Pancreas (tissue), 10 donors: ENCODE results near the gene PRKAB1. TPM values are rescaled to one million over a fixed set of nuclear protein-coding genes. Genes with fewer than 3 reads are reported as not detected.

Experiments
- ATAC-seq, 4 donors: fragments of 200-7000 bp; cut with Tn5 transposase; one replicate each; pipeline versions ENCODE4 v1.8.0 to v1.9.1; 2020; ENCODE audit warnings: mild to moderate bottlenecking in 4 of 4, moderate library complexity in 4 of 4
- DNase-seq, 6 donors: peaks; one replicate each; pipeline ENCODE4 v3.0.0-alpha.2; 2020
- FAIRE-seq: peaks from 2 replicates; lab custom pipeline; 2012; peaks lifted over from hg19 to GRCh38; lab: Jason Lieb, UNC
- H3K27ac ChIP-seq, 4 donors: fragments of 200-600 bp; sonication (generic); 1 replicate in 3 of 4; 2 replicates in 1 of 4; pipeline versions ENCODE4 v1.5.0 to v1.8.0; 2020
- H3K27me3 ChIP-seq, 4 donors: fragments of 200-600 bp; one replicate each; pipeline ENCODE4 v1.8.0; 2021
- H3K36me3 ChIP-seq, 3 donors: fragments of 200-600 bp; sonication (generic) in 1 of 3; one replicate each; pipeline versions ENCODE4 v1.5.0 to v1.8.0; 2020 to 2021
- H3K4me1 ChIP-seq, 3 donors: fragments of 200-600 bp; one replicate each; pipeline ENCODE4 v1.8.0; 2021
- H3K4me3 ChIP-seq, 4 donors: fragments of 200-600 bp; sonication (generic) in 2 of 4; one replicate each; pipeline versions ENCODE4 v1.5.0 to v1.8.0; 2020 to 2021
- H3K9me3 ChIP-seq, 4 donors: fragments of 200-600 bp; one replicate each; pipeline ENCODE4 v1.8.0; 2021
- WGBS, 2 donors: extraction: QIAGEN DNeasy Blood & Tissue Kit; methylation state at CpG; one replicate each; pipeline ENCODE4 v1.1.7; 2013; 5-methylcytosine and 5-hydroxymethylcytosine counted together
- intact Hi-C, 3 donors: fragments of 100-400 bp; cut with DNase I; formaldehyde crosslinking; loops; one replicate each; pipeline versions ENCODE4 v1.11.1 to v1.14.2; 2022
- polyA plus RNA-seq, 2 donors: library from polyadenylated mRNA; stranded (reverse); fragments of 200-250 nt; gene quantifications; one replicate each; pipeline ENCODE4 v1.2.3, GENCODE V29; 2013
- total RNA-seq, 6 donors: library from RNA; stranded (reverse); fragmentation: NEBNext Ultra II Directional in 4 of 6; extraction: Animal tissue kit (Norgen Biotek cat#: 25700) in 4 of 6; gene quantifications; one replicate each; pipeline versions ENCODE4 v1.2.1 to v1.2.4, GENCODE V29; 2021 to 2023
- TF ChIP-seq, protein P1 (sequence below), 4 donors: fragments of 200-600 bp; sonication (generic) in 3 of 4; IDR thresholded peaks; one replicate each; pipeline versions ENCODE4 v1.5.0 to v1.8.0; 2021; ENCODE audit warnings: antibody characterized with exemption in 4 of 4
- donor health status: healthy with polysubstance abuse.
- donor health status: DM: no; HTN: no; CAD: no; lungs with moderate emphysema.
- donor health status: DM: no; HTN: no; CAD: no.
- donor health status: control.
- donor health status: control.
- donor health status: Bipolar disorder and iron deficiency.
- donor health status: DM: yes; HTN: yes; CAD: no.
- donor health status: DM: no; HTN: no; CAD: no.
- donor health status: DM: no; HTN: no; CAD: no.
- donor health status: DM: yes; HTN: yes; CAD: no.

The PRKAB1 gene
- total and polyA plus RNA-seq, 8 donors = 12.4 to 38.2 (median 20.5) TPM

DNA sequence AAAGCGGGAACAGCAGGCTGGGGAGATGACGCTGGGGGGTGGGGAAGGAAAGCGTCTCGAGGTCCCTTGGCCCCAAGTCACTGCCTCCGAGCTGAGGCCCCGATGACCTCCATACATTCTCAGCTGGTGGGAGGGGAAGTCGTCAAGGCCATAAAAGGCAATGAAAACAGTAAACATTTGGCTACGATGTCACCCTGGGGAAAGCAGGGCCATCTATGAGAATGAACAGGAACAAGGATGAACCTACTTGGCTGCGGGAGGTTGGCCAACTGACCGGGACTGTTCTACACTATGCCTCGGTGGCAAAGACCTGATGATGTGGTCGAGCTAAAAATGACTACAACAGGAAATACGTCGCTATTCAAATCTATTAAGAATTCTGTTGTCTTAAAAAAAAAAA is 19.5 kb downstream of the PRKAB1 start:
- Histone ChIP-seq H3K4me3 (no peak overlapping the region), H3K9me3 (no peaks in the 10 kb centered on the region), H3K4me1 (peaks cover 4 to 37% (median 9%) of the 10 kb centered on the region in 3 donors), H3K27ac (no peak overlapping the region), H3K36me3 (no peaks in the 10 kb centered on the region), H3K27me3 (no peaks in the 10 kb centered on the region)
- DNase-seq (no peak), ATAC-seq (no peak), FAIRE-seq (no peak)
- intact Hi-C loops = loop anchor here in 1 of 3 donors (10.0 kb wide), 1 partner anchor 87 kb away; no protein-coding TSS in a partner anchor
- TF ChIP-seq, protein P1, sequence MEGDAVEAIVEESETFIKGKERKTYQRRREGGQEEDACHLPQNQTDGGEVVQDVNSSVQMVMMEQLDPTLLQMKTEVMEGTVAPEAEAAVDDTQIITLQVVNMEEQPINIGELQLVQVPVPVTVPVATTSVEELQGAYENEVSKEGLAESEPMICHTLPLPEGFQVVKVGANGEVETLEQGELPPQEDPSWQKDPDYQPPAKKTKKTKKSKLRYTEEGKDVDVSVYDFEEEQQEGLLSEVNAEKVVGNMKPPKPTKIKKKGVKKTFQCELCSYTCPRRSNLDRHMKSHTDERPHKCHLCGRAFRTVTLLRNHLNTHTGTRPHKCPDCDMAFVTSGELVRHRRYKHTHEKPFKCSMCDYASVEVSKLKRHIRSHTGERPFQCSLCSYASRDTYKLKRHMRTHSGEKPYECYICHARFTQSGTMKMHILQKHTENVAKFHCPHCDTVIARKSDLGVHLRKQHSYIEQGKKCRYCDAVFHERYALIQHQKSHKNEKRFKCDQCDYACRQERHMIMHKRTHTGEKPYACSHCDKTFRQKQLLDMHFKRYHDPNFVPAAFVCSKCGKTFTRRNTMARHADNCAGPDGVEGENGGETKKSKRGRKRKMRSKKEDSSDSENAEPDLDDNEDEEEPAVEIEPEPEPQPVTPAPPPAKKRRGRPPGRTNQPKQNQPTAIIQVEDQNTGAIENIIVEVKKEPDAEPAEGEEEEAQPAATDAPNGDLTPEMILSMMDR (IDR thresholded peaks at IDR 0.05) = no peak
- 87 to 88% methylated on average over 14 of the region's 14 CpGs for WGBS, 2 donors

DNA sequence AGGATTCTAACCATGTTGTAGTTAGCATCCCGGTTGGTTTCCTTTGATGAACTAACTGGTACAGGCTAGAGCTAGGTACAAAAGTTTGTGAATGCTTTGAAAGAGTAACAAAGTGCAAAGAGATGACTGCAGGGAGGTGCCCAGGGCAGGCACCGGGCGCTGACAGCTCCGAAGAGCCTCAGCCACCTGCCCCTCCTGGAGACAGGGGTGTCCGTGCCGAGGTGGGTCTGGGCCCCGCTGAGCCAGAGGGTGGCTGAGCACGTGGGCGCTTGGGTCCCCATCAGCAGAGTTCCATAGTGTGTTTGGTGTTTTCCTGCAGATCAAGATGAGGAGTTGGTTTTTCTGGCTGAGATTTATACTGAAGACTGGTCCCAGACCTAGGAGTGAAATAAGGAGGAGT is 19.9 kb downstream of the PRKAB1 start:
- intact Hi-C loops = loop anchor here in 1 of 3 donors (10.0 kb wide), 1 partner anchor 87 kb away; no protein-coding TSS in a partner anchor
- Histone ChIP-seq H3K9me3 (no peaks in the 10 kb centered on the region), H3K27ac (no peak overlapping the region), H3K27me3 (no peaks in the 10 kb centered on the region), H3K4me3 (no peak overlapping the region), H3K36me3 (no peaks in the 10 kb centered on the region), H3K4me1 (peaks cover 9 to 37% (median 11%) of the 10 kb centered on the region in 3 donors)
- TF ChIP-seq, protein P1 (IDR thresholded peaks at IDR 0.05) = no peak
- FAIRE-seq (no peak), DNase-seq (no peak), ATAC-seq (no peak)
- WGBS, 2 donors = 96 to 97% methylated on average over 9 of the region's 9 CpGs

DNA sequence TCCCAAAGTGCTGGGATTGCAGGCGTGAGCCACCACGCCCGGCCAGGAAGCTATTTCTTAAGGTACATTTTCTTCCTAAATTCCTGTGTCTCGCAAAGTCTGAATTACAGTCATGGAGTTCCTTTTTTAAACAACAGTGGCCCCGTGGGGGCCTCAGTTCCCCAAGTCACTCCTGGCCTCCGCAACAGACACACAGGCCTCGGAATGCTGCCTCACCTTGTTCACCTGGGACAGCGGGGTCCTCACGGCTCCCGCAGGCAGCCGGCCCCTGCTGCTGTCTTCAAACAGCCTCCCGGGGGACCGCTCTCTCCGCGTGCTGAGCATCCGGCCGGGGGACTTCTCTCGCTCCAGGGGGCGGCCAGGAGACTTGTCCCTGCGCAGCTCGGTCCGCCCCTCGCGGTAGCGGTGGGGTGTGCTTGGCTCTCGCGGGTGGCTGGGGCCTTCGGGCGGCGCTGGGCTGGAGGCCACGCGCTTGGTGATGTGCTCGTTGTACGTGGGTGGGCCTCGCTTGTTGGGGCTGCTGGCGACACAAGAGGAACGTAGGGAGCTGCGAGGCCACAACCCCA is 22.1 kb downstream of the PRKAB1 start:
- 97 to 98% methylated on average over 38 of the region's 38 CpGs for WGBS, 2 donors
- H3K4me3 ChIP-seq = no peak overlapping the region
- H3K27ac ChIP-seq = no peak overlapping the region
- TF ChIP-seq, protein P1 (IDR thresholded peaks at IDR 0.05) = no peak
- H3K9me3 ChIP-seq = no peaks in the 10 kb centered on the region
- no peak for DNase-seq
- intact Hi-C loops = loop anchor here in 1 of 3 donors (10.0 kb wide), 1 partner anchor 85 kb away; no protein-coding TSS in a partner anchor
- H3K36me3 ChIP-seq = no peaks in the 10 kb centered on the region
- no peak for FAIRE-seq
- ATAC-seq = no peak
- no peaks in the 10 kb centered on the region for H3K27me3 ChIP-seq
- H3K4me1 ChIP-seq = peaks cover 11 to 33% (median 22%) of the 10 kb centered on the region in 3 donors

DNA sequence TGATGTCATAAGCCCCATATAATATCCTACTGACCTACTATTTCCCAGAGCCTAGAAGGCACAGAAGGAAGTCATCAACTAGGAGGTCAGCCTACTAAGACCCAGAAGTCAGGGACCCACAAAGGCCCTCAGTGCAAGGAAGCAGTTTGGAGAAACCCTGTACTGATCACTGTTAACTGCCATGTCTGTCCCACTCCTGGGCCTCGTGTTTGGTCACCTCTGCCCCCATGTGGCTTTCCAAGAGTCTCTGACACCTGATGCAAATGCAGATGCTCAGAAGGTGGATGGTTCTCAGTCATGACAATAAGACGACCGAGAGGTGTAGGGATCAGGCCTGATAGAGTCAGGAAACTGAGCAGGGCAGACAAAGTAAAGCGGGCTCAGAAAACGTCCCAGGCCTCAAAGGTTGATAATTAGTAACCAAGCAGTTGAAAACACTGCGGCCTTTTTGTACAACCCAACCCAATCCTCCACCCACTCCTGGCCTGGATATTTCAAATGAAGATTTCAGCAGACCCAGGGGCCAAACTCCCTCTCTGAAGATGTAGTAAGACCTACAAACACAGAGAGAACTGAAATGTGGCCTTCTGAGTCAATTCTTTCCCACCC is 23.4 kb downstream of the PRKAB1 start:
- FAIRE-seq = no peak
- no peaks in the 10 kb centered on the region for H3K36me3 ChIP-seq
- H3K27ac ChIP-seq = no peak overlapping the region
- no peak overlapping the region for H3K4me3 ChIP-seq
- no peaks in the 10 kb centered on the region for H3K9me3 ChIP-seq
- ATAC-seq = no peak
- 83 to 87% methylated on average over 6 of the region's 6 CpGs for WGBS, 2 donors
- intact Hi-C loops = no loop called here
- DNase-seq = no peak
- peaks cover 11 to 29% (median 22%) of the 10 kb centered on the region in 3 donors for H3K4me1 ChIP-seq
- no peaks in the 10 kb centered on the region for H3K27me3 ChIP-seq
- TF ChIP-seq, protein P1 (IDR thresholded peaks at IDR 0.05) = no peak

- FAIRE-seq (no peak), DNase-seq (no peak), ATAC-seq (peak in 2 of 4 donors; percentile 4 to 13)
- no peaks in the 10 kb centered on the region for H3K9me3 ChIP-seq
- peaks cover 11 to 29% (median 22%) of the 10 kb centered on the region in 3 donors for H3K4me1 ChIP-seq
- no peaks in the 10 kb centered on the region for H3K27me3 ChIP-seq
- H3K27ac ChIP-seq = peak overlapping the region in 3 of 4 donors; percentile 11 to 31 (median 14)
- intact Hi-C loops = no loop called here
- TF ChIP-seq, protein P1 (IDR thresholded peaks at IDR 0.05) = no peak
- 66 to 72% methylated on average over 5 of the region's 5 CpGs for WGBS, 2 donors
- H3K36me3 ChIP-seq = no peaks in the 10 kb centered on the region
- H3K4me3 ChIP-seq = no peak overlapping the region
Observed at GRCh38 chr12:119692410-119692809, 24.5 kb downstream of the PRKAB1 start.
